ENCODE measurements around the gene IMP4.
A peak's percentile ranks its signal among the peaks of the same experiment; 100 is the strongest.

The IMP4 gene

GRCh38 chr2:130341562-130342019 is 1.1 kb upstream of the IMP4 start:
- peak overlapping the region; percentile 64 for H3K4me2 ChIP-seq (ENCODE audit: low read depth, low read length, poor library complexity, severe bottlenecking)
- H3K27me3 ChIP-seq (ENCODE audit: insufficient read depth, low read length, poor library complexity, severe bottlenecking): no peaks in the 10 kb centered on the region
- peak overlapping the region; percentile 90 for H2AFZ ChIP-seq (ENCODE audit: low read length)
- H3F3A ChIP-seq (ENCODE audit: low read depth): no peaks in the 10 kb centered on the region
- no peaks in the 10 kb centered on the region for H3K9me2 ChIP-seq (replicated peaks; ENCODE audit: low read depth, low read length)
- peak overlapping the region; percentile 79 for H3K4me3 ChIP-seq (ENCODE audit: low read length, poor library complexity, severe bottlenecking)
- H3K9me3 ChIP-seq (ENCODE audit: insufficient read depth, low read depth, low read length): no peaks in the 10 kb centered on the region
- H3K79me2 ChIP-seq (ENCODE audit: insufficient read depth, low read length): peaks cover 41% of the 10 kb centered on the region
- peaks cover 12% of the 10 kb centered on the region for H3K4me1 ChIP-seq (ENCODE audit: insufficient read depth, low read length, poor library complexity, severe bottlenecking)
- TF ChIP-seq CTCF (conservative IDR thresholded peaks at IDR 0.05; ENCODE audit: low read length) (no peak), EZH2phosphoT487 (IDR thresholded peaks at IDR 0.05; ENCODE audit: borderline replicate concordance) (no peak)
- H4K20me1 ChIP-seq (ENCODE audit: insufficient read depth, low read length, poor library complexity, severe bottlenecking): peaks cover 9% of the 10 kb centered on the region
- H3K36me3 ChIP-seq (ENCODE audit: insufficient read depth, low read length): peaks cover 27% of the 10 kb centered on the region; the same call in 1 of the 2 replicates
- H3K9ac ChIP-seq (ENCODE audit: low read depth, low read length, poor library complexity, severe bottlenecking): peak overlapping the region; percentile 74

GRCh38 chr2:130342020-130342532 is 621 bp upstream of the IMP4 start:
- Histone ChIP-seq H3F3A (ENCODE audit: low read depth) (no peaks in the 10 kb centered on the region), H3K9me3 (ENCODE audit: insufficient read depth, low read depth, low read length) (no peaks in the 10 kb centered on the region), H2AFZ (ENCODE audit: low read length) (peak overlapping the region; percentile 90), H3K79me2 (ENCODE audit: insufficient read depth, low read length) (peaks cover 41% of the 10 kb centered on the region), H3K4me2 (ENCODE audit: low read depth, low read length, poor library complexity, severe bottlenecking) (peak overlapping the region; percentile 53), H3K9me2 (replicated peaks; ENCODE audit: low read depth, low read length) (no peaks in the 10 kb centered on the region), H3K4me1 (ENCODE audit: insufficient read depth, low read length, poor library complexity, severe bottlenecking) (peaks cover 12% of the 10 kb centered on the region), H3K4me3 (ENCODE audit: low read length, poor library complexity, severe bottlenecking) (peak overlapping the region; percentile 79), H4K20me1 (ENCODE audit: insufficient read depth, low read length, poor library complexity, severe bottlenecking) (peaks cover 9% of the 10 kb centered on the region), H3K27me3 (ENCODE audit: insufficient read depth, low read length, poor library complexity, severe bottlenecking) (no peaks in the 10 kb centered on the region), H3K9ac (ENCODE audit: low read depth, low read length, poor library complexity, severe bottlenecking) (peak overlapping the region; percentile 74), H3K36me3 (ENCODE audit: insufficient read depth, low read length) (peaks cover 31% of the 10 kb centered on the region; the same call in 1 of the 2 replicates)
- no peak for TF ChIP-seq EZH2phosphoT487 (IDR thresholded peaks at IDR 0.05; ENCODE audit: borderline replicate concordance)
- TF ChIP-seq CTCF (conservative IDR thresholded peaks at IDR 0.05; ENCODE audit: low read length): no peak

GRCh38 chr2:130344578-130344977 is 1.9 kb downstream of the IMP4 start:
- H3K36me3 ChIP-seq (ENCODE audit: insufficient read depth, low read length): peaks cover 30% of the 10 kb centered on the region; the same call in 1 of the 2 replicates
- no peaks in the 10 kb centered on the region for H3K9me2 ChIP-seq (replicated peaks; ENCODE audit: low read depth, low read length)
- H3F3A ChIP-seq (ENCODE audit: low read depth): no peaks in the 10 kb centered on the region
- no peak overlapping the region for H2AFZ ChIP-seq (ENCODE audit: low read length)
- H3K9me3 ChIP-seq (ENCODE audit: insufficient read depth, low read depth, low read length): no peaks in the 10 kb centered on the region
- peaks cover 41% of the 10 kb centered on the region for H3K79me2 ChIP-seq (ENCODE audit: insufficient read depth, low read length)
- H3K27me3 ChIP-seq (ENCODE audit: insufficient read depth, low read length, poor library complexity, severe bottlenecking): no peaks in the 10 kb centered on the region
- H4K20me1 ChIP-seq (ENCODE audit: insufficient read depth, low read length, poor library complexity, severe bottlenecking): peaks cover 9% of the 10 kb centered on the region
- no peak for TF ChIP-seq EZH2phosphoT487 (IDR thresholded peaks at IDR 0.05; ENCODE audit: borderline replicate concordance)
- no peak for TF ChIP-seq CTCF (conservative IDR thresholded peaks at IDR 0.05; ENCODE audit: low read length)
- H3K4me1 ChIP-seq (ENCODE audit: insufficient read depth, low read length, poor library complexity, severe bottlenecking): peaks cover 12% of the 10 kb centered on the region
- peak overlapping the region; percentile 82 for H3K4me2 ChIP-seq (ENCODE audit: low read depth, low read length, poor library complexity, severe bottlenecking)
- H3K4me3 ChIP-seq (ENCODE audit: low read length, poor library complexity, severe bottlenecking): peak overlapping the region; percentile 79
- no peak overlapping the region for H3K9ac ChIP-seq (ENCODE audit: low read depth, low read length, poor library complexity, severe bottlenecking)

Measured in Loucy (cell line).